ENCODE measurements around the gene FGF8.
"Not testable (repeated sequence)": the region's sequence is repeated elsewhere in the genome, so short reads cannot be mapped to it uniquely, and the experiment has no call there.

The FGF8 gene

DNA sequence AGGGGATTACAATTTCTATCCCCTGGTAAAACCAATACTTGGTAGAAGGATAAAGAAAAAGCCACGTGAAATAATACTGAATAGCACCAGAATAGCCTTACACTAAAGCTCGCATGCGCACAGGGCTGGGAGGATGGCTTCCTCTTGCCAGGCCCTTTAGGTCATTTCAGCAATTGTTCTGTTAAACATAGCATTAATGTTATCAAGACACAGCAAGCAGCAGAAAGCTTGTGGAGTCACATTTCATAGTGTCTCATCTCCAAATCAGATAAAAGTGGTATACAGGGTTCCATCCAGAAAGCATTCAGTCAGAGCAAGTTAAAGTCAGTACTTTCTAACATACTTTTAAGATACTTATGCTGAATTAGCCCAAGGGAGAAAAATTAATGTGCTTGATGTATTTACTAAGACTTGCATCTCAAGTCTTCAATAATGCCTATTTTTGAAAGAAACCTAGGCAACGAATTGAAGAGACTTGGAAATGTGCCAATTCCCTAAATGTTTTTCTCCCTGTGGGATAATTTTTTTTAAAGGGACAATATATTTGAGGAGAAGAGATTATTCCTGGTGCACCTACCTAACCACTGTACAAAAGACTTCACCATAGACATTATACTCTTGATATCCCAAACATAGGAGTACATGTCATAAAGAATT is 21.6 kb upstream of the FGF8 start:
- no peak for DNase-seq (ENCODE audit: low read depth in 2 of 2)
- TF ChIP-seq, protein P1, sequence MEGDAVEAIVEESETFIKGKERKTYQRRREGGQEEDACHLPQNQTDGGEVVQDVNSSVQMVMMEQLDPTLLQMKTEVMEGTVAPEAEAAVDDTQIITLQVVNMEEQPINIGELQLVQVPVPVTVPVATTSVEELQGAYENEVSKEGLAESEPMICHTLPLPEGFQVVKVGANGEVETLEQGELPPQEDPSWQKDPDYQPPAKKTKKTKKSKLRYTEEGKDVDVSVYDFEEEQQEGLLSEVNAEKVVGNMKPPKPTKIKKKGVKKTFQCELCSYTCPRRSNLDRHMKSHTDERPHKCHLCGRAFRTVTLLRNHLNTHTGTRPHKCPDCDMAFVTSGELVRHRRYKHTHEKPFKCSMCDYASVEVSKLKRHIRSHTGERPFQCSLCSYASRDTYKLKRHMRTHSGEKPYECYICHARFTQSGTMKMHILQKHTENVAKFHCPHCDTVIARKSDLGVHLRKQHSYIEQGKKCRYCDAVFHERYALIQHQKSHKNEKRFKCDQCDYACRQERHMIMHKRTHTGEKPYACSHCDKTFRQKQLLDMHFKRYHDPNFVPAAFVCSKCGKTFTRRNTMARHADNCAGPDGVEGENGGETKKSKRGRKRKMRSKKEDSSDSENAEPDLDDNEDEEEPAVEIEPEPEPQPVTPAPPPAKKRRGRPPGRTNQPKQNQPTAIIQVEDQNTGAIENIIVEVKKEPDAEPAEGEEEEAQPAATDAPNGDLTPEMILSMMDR (IDR thresholded peaks at IDR 0.05; ENCODE audit: low read depth, low read length): no peak

DNA sequence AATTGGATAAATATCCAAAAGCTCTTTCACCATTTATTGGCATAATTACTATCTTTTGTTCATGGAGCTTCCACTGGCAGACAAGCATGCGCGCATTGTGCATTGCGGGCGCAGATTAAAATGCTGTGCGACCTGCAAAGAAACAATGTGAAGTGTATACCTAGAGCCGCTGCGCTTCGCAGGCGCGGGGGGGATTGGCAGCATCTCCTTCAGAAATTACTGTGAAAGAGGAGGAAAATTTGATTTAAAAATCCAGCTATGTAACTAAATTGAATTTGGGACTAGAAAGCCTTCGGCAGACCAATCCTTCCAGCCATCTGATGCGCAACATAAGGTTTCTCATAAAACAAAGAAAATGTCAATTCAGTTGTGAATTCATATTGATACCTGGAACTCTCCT is 17.6 kb upstream of the FGF8 start:
- TF ChIP-seq, protein P1 (IDR thresholded peaks at IDR 0.05; ENCODE audit: low read depth, low read length): no peak
- no peak for DNase-seq (ENCODE audit: low read depth in 2 of 2)
- H3K4me3 ChIP-seq (replicated peaks in 1 of 2; ENCODE audit: low read depth in 2 of 2, low read length in 2 of 2): no peak overlapping the region

More for the DNA sequence above, 21.6 kb upstream of the FGF8 start:
- no peak overlapping the region for H3K4me3 ChIP-seq (replicated peaks in 1 of 2; ENCODE audit: low read depth in 2 of 2, low read length in 2 of 2)

DNA sequence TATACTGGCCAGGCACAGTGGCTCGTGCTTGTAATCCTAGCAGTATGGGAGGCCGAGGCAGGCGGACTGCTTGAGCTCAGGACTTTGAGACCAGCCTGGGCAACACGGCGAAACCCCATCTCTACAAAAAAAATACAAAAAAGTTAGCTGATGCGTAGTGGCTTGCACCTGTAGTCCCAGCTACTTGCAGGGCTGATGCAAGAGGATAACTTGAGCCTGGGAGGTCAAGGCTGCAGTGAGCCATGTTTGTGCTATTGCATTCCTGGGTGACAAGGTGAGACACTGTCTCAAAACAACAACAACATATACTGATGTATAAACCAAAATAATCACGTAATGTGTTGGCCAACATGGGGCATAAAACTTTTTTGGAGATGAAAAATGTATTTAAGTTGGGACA is 13.8 kb upstream of the FGF8 start:
- no peak overlapping the region for H3K4me3 ChIP-seq (replicated peaks in 1 of 2; ENCODE audit: low read depth in 2 of 2, low read length in 2 of 2)
- DNase-seq (ENCODE audit: low read depth in 2 of 2): no peak
- TF ChIP-seq, protein P1 (IDR thresholded peaks at IDR 0.05; ENCODE audit: low read depth, low read length): no peak

DNA sequence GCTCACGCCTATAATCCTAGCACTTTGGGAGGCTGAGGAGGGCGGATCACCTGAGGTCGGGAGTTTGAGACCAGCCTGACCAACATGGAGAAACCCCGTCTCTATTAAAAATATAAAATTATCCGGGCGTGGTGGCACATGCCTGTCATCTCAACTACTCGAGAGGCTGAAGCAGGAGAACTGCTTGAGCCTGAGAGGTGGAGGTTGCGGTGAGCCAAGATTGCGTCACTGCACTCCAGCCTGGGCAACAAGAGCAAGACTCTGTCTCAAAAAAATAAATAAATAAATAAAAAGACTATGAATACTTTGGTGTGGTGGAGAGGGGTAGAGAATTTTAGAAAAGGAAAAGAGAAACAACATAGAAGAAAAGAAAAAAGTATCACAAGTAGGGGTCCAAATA is 13.3 kb upstream of the FGF8 start:
- not testable (repeated sequence) for DNase-seq (ENCODE audit: low read depth in 2 of 2); H3K4me3 ChIP-seq (replicated peaks in 1 of 2; ENCODE audit: low read depth in 2 of 2, low read length in 2 of 2)

DNA sequence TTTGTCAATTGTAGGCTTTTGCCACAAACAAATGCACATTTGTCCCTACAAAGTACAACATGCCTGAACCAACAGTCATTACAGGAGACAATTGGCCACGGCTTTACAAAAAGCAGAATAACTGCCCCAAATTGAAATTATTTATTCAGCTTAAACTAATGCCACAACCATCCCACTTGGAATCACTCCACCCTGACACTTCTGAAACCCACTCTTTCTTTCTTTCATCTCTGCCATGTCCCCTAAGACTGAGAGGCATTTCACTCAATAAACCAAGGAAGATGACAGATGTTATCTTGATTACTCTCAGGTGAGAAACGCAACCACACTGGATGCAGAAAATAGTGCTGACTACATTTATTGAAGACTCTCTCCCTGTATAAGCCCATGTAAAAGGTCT is 9.9 kb upstream of the FGF8 start:
- DNase-seq (ENCODE audit: low read depth in 2 of 2): no peak
- TF ChIP-seq, protein P1 (IDR thresholded peaks at IDR 0.05; ENCODE audit: low read depth, low read length): no peak
- H3K4me3 ChIP-seq (replicated peaks in 1 of 2; ENCODE audit: low read depth in 2 of 2, low read length in 2 of 2): no peak overlapping the region

DNA sequence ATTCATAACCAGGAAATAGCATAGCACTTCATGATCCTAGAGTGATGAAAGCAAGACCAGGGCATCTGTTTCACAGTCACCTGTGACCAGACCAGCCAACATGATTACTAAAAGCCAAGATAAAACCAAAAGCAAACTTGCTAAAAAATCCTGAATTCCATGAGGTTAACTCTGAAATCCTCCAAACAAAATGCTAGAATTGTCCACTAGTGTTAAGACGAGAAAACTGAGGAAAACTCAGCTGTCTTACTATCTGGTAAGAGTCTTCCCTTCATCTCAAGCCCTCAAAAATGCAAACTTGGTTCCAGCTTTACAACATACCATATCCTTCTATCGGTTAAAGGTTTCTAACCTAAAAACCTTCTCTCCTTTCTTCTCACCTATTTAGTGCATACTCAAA is 8.6 kb upstream of the FGF8 start:
- H3K4me3 ChIP-seq (replicated peaks in 1 of 2; ENCODE audit: low read depth in 2 of 2, low read length in 2 of 2): no peak overlapping the region
- TF ChIP-seq, protein P1 (IDR thresholded peaks at IDR 0.05; ENCODE audit: low read depth, low read length): no peak
- no peak for DNase-seq (ENCODE audit: low read depth in 2 of 2)

DNA sequence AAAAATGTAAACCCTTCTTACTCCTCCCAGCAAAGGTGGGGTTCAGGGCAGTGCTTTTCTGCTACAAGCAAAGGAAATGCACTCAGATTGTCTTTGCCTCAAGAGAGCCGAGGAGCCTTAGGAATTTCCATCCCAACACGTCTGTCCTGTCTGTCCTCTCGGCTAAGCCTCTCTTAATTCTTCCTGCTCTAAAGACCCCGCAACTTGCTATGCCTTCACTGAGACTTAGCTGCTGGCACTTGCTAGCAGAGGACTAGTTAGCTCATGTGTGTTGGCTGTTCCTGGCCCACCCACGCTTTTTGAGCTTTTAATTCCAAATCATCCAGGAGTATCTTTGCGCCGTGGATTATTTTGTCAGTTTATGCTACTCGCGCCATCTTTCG is 7.8 kb upstream of the FGF8 start:
- TF ChIP-seq, protein P1 (IDR thresholded peaks at IDR 0.05; ENCODE audit: low read depth, low read length): no peak
- peak in 1 of 2 donors; percentile 26 for DNase-seq (ENCODE audit: low read depth in 2 of 2)
- H3K4me3 ChIP-seq (replicated peaks in 1 of 2; ENCODE audit: low read depth in 2 of 2, low read length in 2 of 2): peak overlapping the region; percentile 79 to 89
